WTC11 (cell line): ENCODE data around the gene ANKRD27.

Experiments used
- ESRRA ChIP-seq: sonication (generic); formaldehyde crosslinking; IDR thresholded peaks from 2 replicates; pipeline ENCODE4 v1.8.1; 2022; ENCODE audit warnings: mild to moderate bottlenecking, missing genetic modification reagents, borderline replicate concordance
- FOXK1 ChIP-seq: sonication (generic); formaldehyde crosslinking; IDR thresholded peaks from 2 replicates; pipeline ENCODE4 v1.8.0; 2022; ENCODE audit warnings: mild to moderate bottlenecking, moderate library complexity, missing genetic modification reagents
- NFE2L1 ChIP-seq: sonication (generic); formaldehyde crosslinking; IDR thresholded peaks from 2 replicates; pipeline ENCODE4 v1.8.1; 2023; ENCODE audit warnings: missing genetic modification reagents
- TF ChIP-seq, protein P1 (sequence below): sonication (generic); formaldehyde crosslinking; IDR thresholded peaks from 2 replicates; pipeline ENCODE4 v1.8.1; 2022; ENCODE audit warnings: missing genetic modification reagents, borderline replicate concordance
- TF ChIP-seq, protein P2 (sequence below): fragments of 250-450 bp; sonication (Bioruptor Pico); IDR thresholded peaks from 2 replicates; pipeline ENCODE4 v2.1.2; 2022; ENCODE audit warnings: mild to moderate bottlenecking, moderate library complexity
- TF ChIP-seq, protein P3 (sequence below): fragments of 200-600 bp; IDR thresholded peaks from 2 replicates; pipeline ENCODE4 v1.8.0; 2022; ENCODE audit warnings: antibody characterized with exemption

DNA sequence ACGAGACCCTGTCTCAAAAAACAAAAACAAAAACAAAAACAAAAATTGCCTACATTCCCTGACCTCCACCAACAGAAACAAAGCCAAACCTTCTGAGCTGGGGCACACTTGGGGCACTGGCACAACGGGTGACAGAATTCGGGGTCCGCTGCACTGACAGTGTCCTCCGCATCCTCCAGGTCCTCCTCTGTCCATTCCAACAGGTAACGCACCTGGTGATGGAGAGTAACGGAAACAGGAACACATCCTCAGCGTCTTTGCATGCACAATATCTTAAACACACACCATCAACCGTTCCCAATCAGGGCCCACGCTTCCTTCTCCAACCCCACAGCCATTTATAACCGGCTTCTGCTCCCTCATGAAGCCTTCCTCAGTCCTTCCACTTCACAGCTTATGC, 59.4 kb downstream of the ANKRD27 start:
- no peak for TF ChIP-seq NFE2L1 (CRISPR knock-in tag)
- TF ChIP-seq, protein P1, sequence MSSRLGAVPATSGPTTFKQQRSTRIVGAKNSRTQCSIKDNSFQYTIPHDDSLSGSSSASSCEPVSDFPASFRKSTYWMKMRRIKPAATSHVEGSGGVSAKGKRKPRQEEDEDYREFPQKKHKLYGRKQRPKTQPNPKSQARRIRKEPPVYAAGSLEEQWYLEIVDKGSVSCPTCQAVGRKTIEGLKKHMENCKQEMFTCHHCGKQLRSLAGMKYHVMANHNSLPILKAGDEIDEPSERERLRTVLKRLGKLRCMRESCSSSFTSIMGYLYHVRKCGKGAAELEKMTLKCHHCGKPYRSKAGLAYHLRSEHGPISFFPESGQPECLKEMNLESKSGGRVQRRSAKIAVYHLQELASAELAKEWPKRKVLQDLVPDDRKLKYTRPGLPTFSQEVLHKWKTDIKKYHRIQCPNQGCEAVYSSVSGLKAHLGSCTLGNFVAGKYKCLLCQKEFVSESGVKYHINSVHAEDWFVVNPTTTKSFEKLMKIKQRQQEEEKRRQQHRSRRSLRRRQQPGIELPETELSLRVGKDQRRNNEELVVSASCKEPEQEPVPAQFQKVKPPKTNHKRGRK (CRISPR knock-in tag) = no peak
- no peak for TF ChIP-seq FOXK1
- TF ChIP-seq ESRRA = no peak
- TF ChIP-seq, protein P2, sequence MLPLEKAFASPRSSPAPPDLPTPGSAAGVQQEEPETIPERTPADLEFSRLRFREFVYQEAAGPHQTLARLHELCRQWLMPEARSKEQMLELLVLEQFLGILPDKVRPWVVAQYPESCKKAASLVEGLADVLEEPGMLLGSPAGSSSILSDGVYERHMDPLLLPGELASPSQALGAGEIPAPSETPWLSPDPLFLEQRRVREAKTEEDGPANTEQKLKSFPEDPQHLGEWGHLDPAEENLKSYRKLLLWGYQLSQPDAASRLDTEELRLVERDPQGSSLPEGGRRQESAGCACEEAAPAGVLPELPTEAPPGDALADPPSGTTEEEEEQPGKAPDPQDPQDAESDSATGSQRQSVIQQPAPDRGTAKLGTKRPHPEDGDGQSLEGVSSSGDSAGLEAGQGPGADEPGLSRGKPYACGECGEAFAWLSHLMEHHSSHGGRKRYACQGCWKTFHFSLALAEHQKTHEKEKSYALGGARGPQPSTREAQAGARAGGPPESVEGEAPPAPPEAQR = no peak
- TF ChIP-seq, protein P3, sequence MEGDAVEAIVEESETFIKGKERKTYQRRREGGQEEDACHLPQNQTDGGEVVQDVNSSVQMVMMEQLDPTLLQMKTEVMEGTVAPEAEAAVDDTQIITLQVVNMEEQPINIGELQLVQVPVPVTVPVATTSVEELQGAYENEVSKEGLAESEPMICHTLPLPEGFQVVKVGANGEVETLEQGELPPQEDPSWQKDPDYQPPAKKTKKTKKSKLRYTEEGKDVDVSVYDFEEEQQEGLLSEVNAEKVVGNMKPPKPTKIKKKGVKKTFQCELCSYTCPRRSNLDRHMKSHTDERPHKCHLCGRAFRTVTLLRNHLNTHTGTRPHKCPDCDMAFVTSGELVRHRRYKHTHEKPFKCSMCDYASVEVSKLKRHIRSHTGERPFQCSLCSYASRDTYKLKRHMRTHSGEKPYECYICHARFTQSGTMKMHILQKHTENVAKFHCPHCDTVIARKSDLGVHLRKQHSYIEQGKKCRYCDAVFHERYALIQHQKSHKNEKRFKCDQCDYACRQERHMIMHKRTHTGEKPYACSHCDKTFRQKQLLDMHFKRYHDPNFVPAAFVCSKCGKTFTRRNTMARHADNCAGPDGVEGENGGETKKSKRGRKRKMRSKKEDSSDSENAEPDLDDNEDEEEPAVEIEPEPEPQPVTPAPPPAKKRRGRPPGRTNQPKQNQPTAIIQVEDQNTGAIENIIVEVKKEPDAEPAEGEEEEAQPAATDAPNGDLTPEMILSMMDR = no peak
